HG03108 (cell line): ENCODE results near the gene FRK.
"Not testable (repeated sequence)": the region's sequence is repeated elsewhere in the genome, so short reads cannot be mapped to it uniquely, and the experiment has no call there.

ENCODE experiments used
- ATAC-seq: cut with Tn5 transposase; IDR thresholded peaks from one replicate; pipeline ENCODE4 v1.9.1; 2021; ENCODE audit warnings: moderate library complexity; ENCODE audit not compliant: unreplicated experiment

FRK gene

DNA sequence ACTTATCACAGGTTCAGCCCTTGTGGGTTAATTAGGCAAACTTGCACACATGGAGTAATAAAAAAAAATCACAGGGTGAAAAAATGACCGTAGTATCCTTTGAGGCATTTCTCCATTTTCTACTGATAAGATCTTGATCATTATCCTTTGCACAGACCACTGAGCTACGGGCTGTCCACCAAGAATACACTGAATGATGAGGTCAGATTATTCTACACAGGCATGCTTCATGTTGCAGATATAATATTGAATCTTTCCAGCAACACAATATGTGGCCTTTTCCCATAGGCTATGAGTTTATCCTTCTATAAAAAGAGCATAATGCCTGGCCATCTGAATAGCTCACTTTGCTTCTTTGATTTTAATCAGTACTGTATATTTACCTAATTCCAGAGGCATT, 168.9 kb downstream of the FRK start:
- no peak for ATAC-seq

DNA sequence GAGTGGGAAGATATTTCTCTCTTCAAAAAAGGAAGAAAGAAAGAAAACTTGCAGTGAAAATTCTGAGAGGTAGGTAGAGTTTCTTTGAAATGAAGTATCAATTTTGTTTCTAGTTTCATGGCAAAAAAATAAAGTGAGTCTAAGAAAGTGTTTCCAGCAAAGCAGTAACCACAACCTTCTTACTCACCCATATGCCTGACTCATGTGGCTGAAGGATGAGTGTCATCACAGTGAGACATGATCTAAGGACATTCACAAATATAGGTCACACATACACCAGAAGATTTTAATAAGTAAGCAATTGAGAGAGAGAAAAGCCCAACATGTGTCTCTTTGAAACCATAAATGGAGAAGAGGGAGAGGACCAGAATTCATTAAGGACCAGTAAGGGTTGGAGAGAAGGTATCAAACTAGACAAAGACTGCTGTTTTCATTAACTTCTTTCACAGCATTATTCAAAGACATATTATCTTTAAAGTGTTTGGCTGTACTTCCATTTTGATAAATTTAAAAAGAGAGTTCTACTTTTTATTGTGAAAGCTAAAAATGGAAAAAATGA, 169.5 kb downstream of the FRK start:
- peak; percentile 93 for ATAC-seq

DNA sequence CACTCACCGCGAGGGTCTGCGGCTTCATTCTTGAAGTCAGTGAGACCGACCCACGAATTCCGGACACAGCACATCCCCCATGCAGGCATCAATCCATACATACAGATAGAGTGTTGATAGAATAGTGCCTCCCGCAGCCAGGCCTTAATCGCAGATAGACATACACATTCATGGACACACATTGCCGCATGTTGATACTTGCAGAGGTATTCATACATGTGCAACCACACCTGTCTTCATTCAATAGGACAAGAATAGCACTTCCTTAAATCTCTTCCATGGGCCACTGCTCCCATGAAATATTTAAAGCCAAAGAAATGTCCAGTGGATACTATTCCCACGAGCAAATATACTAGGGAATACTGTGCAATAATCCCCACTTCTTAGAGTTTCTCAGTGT, 170.5 kb downstream of the FRK start:
- ATAC-seq, result no peak

DNA sequence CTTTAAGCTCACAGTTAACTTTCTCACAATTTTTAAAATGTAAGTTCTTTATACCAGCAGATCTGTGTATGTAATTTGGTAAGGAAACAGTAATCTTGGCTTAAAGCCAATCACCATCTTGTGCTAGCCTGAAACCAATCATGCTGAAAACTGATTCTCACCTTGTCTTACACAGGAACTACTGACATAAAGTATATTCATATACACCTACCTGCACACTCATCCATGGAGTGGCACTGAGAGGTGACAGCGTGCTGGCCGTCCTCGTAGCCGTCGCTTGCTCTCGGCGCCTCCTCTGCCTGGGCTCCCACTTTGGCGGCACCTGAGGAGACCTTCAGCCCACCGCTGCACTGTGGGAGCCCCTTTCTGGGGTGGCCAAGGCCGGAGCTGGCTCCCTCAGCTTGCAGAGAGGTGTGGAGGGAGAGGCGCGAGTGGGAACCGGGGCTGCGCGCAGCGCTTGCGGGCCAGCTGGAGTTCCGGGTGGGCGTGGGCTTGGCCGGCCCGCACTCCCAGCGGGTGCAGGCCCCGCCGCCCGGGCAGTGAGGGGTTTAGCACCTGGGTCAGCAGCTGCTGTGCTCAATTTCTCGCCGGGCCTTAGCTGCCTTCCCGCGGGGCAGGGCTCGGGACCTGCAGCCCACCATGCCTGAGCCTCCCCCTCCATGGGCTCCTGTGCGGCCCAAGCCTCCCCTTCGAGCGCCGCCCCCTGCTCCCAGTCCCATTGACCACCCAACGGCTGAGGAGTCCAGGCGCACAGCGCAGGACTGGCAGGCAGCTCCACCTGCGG, 171.8 kb downstream of the FRK start:
- ATAC-seq, result not testable (repeated sequence)

DNA sequence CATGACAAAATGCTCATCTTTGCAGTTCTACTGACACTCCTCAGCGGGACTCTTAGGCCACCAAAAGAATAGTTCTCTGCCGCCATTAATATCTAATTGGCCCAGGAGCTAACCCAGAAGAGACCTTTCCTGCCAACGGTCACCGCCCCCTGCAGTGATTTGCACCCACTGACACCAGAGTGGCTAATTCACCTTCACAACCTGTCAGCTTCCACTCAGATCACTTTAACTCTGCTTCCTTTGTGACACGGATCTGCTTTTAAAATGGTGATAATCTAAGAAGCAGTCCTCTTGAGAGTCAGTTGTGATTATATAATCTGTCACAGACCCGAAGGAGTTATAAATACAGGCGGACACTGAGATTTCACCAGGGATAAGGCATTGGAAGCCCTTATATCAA, 172.8 kb downstream of the FRK start:
- ATAC-seq, result no peak

DNA sequence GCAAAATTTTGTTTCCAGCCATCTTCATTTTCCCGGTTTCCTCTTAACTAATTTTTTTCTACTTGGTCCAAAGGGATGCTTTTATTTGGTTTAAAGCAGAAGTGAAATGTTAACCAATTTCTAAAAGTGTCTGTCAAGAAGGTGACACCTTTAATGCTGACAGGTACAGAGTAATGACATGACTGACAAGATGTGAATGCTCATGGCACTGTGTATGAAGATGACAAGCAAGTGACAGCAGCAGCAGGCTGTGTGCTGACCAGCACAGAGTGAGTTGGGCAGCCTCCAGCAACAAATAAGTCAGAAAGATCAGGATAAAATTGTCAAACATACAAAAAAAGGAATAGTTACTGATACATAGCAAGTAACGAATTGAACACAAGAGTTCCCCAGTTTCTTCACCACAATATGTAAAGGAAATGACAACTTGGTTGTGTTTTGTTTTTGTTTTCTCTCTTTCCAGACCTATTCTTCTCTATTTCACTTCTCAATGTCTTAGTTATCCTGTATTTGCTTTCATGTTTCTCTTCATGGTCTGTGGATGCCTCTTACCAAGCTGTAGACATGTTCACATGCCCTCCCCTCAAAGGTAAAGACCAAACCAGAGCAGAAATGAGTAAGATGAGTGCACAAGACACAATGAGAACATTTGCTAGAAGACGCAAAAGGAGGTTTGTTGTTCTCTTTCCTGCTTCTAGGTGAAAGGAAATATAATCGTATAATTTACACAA, 174.9 kb downstream of the FRK start:
- no peak for ATAC-seq

DNA sequence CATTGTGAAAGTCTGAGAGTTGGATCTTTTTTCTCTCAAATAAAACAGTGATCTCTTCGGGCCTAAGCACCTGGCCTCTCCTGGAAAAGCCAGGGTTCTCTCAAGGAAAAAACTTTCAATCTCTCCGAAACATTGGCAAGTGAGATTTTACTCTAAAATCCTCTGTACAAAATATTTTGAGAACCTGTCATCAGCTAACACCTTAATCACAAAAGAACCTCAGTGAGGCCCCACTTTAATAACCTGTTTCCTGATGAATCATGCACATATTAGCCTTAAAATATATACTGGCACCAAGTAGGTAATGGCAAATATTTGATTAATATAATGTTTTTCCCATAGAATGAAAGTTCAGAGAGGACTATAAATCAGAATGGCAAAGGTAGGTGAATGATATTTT, 177.9 kb downstream of the FRK start:
- ATAC-seq, result no peak

DNA sequence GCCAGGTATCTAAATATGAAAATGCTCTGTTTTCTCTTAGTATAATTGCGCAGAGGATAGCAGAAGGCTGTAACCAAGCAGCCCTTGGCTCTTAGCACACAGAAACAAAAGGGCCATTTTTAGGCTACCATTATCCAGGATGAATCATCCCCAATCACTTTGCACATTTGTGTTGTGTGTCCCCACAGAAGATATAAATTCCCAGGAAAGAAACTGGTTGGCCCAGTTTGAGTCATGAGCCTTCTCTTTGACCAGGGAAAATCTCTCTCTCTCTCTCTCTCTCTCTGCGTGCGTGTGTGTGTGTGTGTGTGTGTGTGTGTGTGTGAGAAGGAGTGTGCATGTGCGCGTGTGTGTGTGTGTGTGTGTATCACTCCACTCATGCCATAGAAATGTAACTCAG, 178.5 kb downstream of the FRK start:
- ATAC-seq, result no peak
